ENCODE data around the gene TTC9C. TPM values are rescaled to one million over a fixed set of nuclear protein-coding genes. Genes with fewer than 3 reads are reported as not detected.
"Not testable (repeated sequence)": the region's sequence is repeated elsewhere in the genome, so short reads cannot be mapped to it uniquely, and the experiment has no call there.

TTC9C gene
- total and polyA plus RNA-seq, 2 donors (not counting 3 experiments of a cell fraction or from before 2014, with no cell fraction given) = 27.4 to 43.5 TPM

- Histone ChIP-seq H3K4me2 (ENCODE audit: insufficient read depth, low read length) (no peak overlapping the region), H4K20me1 (replicated peaks; ENCODE audit: control insufficient read depth, extremely low read depth, insufficient read depth, low read length) (no peaks in the 10 kb centered on the region), H3K9me3 (replicated peaks; ENCODE audit: control insufficient read depth, insufficient read depth, low read length) (no peaks in the 10 kb centered on the region), H3K79me2 (ENCODE audit: control insufficient read depth, insufficient read depth, low read length) (peaks cover 5% of the 10 kb centered on the region), H3K4me3 (replicated peaks in 1 of 3; ENCODE audit: insufficient read depth in 1 of 3, low read depth in 1 of 3, low read length in 3 of 3) (no peak overlapping the region), H3K9ac (replicated peaks; ENCODE audit: extremely low read depth, insufficient read depth, low read length) (no peak overlapping the region), H3K36me3 (ENCODE audit: control insufficient read depth in 2 of 2, extremely low read depth in 1 of 2, insufficient read depth in 2 of 2, low read length in 2 of 2) (peaks cover 0 to 2% of the 10 kb centered on the region in 2 experiments), H3K4me1 (ENCODE audit: control insufficient read depth, extremely low read depth, insufficient read depth, low read length) (no peaks in the 10 kb centered on the region), H3K27me3 (ENCODE audit: control insufficient read depth in 2 of 2, insufficient read depth in 2 of 2, low read length in 2 of 2) (no peaks in the 10 kb centered on the region), H3K9me1 (replicated peaks; ENCODE audit: control insufficient read depth, extremely low read depth, insufficient read depth, low read length) (no peaks in the 10 kb centered on the region), H2AFZ (ENCODE audit: low read depth, low read length) (no peak overlapping the region), H3K27ac (ENCODE audit: insufficient read depth, low read depth, low read length) (no peak overlapping the region)
- TF ChIP-seq GATA2 (IDR thresholded peaks at IDR 0.05; ENCODE audit: insufficient read depth, insufficient read length, low read depth, low read length) (no peak), CTCF (IDR thresholded peaks at IDR 0.05; ENCODE audit: extremely low read depth in 1 of 2, insufficient read depth in 1 of 2, low read depth in 1 of 2, low read length in 2 of 2) (no peak), POLR2A (IDR thresholded peaks at IDR 0.05; ENCODE audit: low read depth, low read length) (no peak), EZH2 (IDR thresholded peaks at IDR 0.05; ENCODE audit: borderline replicate concordance, low read depth, low read length, severe bottlenecking) (no peak), MAX (IDR thresholded peaks at IDR 0.05; ENCODE audit: insufficient read depth, insufficient read length) (no peak), MYC (IDR thresholded peaks at IDR 0.05; ENCODE audit: low read depth, low read length) (no peak), JUN (IDR thresholded peaks at IDR 0.05; ENCODE audit: borderline replicate concordance, insufficient read depth, insufficient read length, low read depth) (no peak), POLR2AphosphoS5 (IDR thresholded peaks at IDR 0.05; ENCODE audit: insufficient read depth, low read depth, low read length) (no peak), FOS (IDR thresholded peaks at IDR 0.05; ENCODE audit: borderline replicate concordance, insufficient read depth, low read length) (no peak)
- FAIRE-seq (no peak), DNase-seq (ENCODE audit: low read depth, low spot score) (no peak)
- ChIA-PET POLR2A (interaction anchor here (0.5 to 0.7 kb wide), 2 partner anchors 94 to 134 kb away, joined by 3 to 7 read pairs; no protein-coding TSS in a partner anchor), CTCF (interaction anchor here (0.6 to 0.9 kb wide), 2 partner anchors 7 to 39 kb away, joined by 3 to 4 read pairs; no protein-coding TSS in a partner anchor)
- intact Hi-C loops (cut with micrococcal nuclease) (no loop called here), dilution Hi-C loops (cut with MboI; ENCODE audit: extremely low pct_ligation_motif_present, low sequenced_read_pairs) (no loop called here)
- no TSS peak for BruUV-seq (replicated peaks)
Measured at GRCh38 chr11:62747475-62748160, 19.3 kb downstream of the TTC9C start.

- H3K36me3 ChIP-seq (ENCODE audit: control insufficient read depth in 2 of 2, extremely low read depth in 1 of 2, insufficient read depth in 2 of 2, low read length in 2 of 2); H3K4me1 ChIP-seq (ENCODE audit: control insufficient read depth, extremely low read depth, insufficient read depth, low read length); BruUV-seq (replicated peaks); DNase-seq (ENCODE audit: low read depth, low spot score); H3K27me3 ChIP-seq (ENCODE audit: control insufficient read depth in 2 of 2, insufficient read depth in 2 of 2, low read length in 2 of 2); H3K27ac ChIP-seq (ENCODE audit: insufficient read depth, low read depth, low read length); H3K4me2 ChIP-seq (ENCODE audit: insufficient read depth, low read length); dilution Hi-C loops (cut with MboI; ENCODE audit: extremely low pct_ligation_motif_present, low sequenced_read_pairs); H2AFZ ChIP-seq (ENCODE audit: low read depth, low read length); POLR2A ChIA-PET; CTCF ChIA-PET; H3K4me3 ChIP-seq (replicated peaks in 1 of 3; ENCODE audit: insufficient read depth in 1 of 3, low read depth in 1 of 3, low read length in 3 of 3); H4K20me1 ChIP-seq (replicated peaks; ENCODE audit: control insufficient read depth, extremely low read depth, insufficient read depth, low read length); H3K9ac ChIP-seq (replicated peaks; ENCODE audit: extremely low read depth, insufficient read depth, low read length); H3K9me3 ChIP-seq (replicated peaks; ENCODE audit: control insufficient read depth, insufficient read depth, low read length); FAIRE-seq; H3K9me1 ChIP-seq (replicated peaks; ENCODE audit: control insufficient read depth, extremely low read depth, insufficient read depth, low read length): not testable (repeated sequence)
- intact Hi-C loops (cut with micrococcal nuclease) = loop anchor here (5.0 kb wide), 1 partner anchor 1087 kb away; the partner anchor contains the start of gene MARK2
- H3K79me2 ChIP-seq (ENCODE audit: control insufficient read depth, insufficient read depth, low read length) = peaks cover 10% of the 10 kb centered on the region
Measured at GRCh38 chr11:62749931-62750330, 21.6 kb downstream of the TTC9C start.
